Hematopoietic multipotent progenitor cell treated with erythropoietin and hydrocortisone succinate and interleukin-3 and kit ligand, for 17 days (in vitro differentiated cells): ENCODE measurements around the gene FMN1.
"Not testable (repeated sequence)": the region's sequence is repeated elsewhere in the genome, so short reads cannot be mapped to it uniquely, and the experiment has no call there.

Source experiments
- DNase-seq: peaks from one replicate; pipeline ENCODE4 v3.0.0-alpha.2; 2015; ENCODE audit warnings: low spot score

FMN1 gene

GRCh38 chr15:32966512-32966911 lies 228.0 kb downstream of the FMN1 start:
- DNase-seq: no peak

DNA sequence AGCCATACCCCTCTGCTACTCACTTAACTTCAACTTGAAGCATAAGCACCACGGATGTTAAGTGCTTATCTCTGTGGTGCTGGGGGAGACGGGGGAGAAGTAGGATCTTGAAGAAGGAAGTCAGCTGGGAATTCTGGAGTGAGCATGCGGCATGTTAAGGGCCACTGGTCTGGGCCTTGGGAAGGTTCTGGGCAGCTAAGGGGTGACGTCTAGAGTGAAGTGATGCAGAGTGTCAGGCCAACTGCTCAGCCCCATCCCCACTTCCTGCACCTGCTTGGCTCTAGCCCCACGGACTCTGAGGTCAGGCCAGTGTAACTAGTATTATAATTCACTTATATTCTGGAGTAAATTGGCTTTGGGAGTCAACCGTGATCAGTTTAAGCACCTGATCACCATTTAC lies 228.6 kb downstream of the FMN1 start:
- no peak for DNase-seq

DNA sequence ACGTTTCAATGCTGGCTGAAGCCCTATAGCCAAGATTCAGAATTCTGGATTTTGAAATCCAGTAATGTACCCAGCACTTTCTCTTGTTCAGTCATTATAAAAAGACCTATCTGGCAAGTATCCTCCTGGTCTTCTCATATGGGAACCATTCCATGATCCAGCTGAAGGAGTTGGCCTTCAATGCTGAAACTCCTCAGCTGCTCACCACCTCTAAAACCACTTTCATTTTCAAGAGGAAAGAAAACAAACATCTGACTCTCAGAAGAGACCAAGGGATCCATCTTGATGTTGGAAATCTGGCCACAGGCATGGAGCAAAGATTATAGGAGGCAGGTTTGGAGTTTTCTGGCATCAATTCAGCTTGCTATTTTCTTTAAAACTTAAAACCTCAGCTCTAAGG lies 235.4 kb downstream of the FMN1 start:
- DNase-seq: no peak

DNA sequence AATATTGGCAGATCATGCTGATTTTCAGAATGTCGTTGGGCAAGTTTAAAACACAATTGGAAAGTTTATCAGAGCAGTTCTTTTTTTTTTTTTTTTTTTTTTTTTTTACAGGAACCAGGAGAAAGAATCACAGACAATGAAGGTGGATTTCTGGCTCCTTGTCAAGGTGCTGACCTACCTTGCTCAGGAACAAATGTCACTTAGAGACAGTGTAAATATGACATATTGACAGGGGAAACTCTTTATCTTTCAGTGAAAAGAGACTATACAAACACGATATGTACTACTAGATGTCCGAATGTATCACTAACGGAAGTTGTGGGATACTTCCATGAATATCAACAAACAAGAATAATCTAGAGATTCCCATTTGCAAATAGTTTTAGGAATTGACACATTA lies 237.3 kb downstream of the FMN1 start:
- DNase-seq: no peak

GRCh38 chr15:32956711-32957110 lies 237.8 kb downstream of the FMN1 start:
- DNase-seq: no peak

DNA sequence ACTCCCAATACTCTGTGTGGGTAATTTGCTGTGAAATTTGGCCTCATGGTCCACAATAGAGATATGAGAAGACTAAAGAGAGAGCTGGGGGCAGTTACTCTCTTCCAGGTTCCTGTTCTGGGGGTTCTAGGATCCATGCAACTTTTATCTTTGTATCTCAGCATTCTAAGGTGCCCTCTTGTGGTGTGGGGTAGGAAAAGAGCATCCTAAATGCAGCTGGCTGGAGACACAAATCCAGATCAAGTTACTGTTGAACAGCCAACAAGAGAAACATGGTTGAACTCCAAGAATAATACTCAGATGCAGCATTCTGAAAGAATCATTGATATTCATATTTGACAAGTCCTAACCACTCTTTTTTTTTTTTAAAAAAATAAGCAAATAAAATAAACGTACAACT lies 238.5 kb downstream of the FMN1 start:
- no peak for DNase-seq

DNA sequence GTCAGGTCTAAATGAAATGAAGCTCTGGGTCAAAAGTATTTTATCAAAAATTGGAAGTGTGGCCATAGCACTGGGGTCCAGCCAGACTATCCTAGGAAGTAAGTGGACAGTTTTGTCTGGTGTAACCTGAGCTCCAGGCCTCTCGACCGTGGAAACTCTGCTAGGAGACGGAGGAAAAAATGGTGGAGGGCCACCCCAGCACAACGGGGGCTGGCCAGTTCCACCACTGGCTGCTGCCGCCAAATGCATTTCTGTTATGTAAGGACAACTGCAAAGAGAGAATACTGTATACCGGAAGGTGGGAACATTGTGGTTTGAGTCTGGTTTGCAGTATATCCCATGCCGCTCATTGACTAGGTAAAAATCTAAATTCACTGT lies 241.0 kb downstream of the FMN1 start:
- no peak for DNase-seq

GRCh38 chr15:32952901-32953532 lies 241.5 kb downstream of the FMN1 start:
- no peak for DNase-seq

DNA sequence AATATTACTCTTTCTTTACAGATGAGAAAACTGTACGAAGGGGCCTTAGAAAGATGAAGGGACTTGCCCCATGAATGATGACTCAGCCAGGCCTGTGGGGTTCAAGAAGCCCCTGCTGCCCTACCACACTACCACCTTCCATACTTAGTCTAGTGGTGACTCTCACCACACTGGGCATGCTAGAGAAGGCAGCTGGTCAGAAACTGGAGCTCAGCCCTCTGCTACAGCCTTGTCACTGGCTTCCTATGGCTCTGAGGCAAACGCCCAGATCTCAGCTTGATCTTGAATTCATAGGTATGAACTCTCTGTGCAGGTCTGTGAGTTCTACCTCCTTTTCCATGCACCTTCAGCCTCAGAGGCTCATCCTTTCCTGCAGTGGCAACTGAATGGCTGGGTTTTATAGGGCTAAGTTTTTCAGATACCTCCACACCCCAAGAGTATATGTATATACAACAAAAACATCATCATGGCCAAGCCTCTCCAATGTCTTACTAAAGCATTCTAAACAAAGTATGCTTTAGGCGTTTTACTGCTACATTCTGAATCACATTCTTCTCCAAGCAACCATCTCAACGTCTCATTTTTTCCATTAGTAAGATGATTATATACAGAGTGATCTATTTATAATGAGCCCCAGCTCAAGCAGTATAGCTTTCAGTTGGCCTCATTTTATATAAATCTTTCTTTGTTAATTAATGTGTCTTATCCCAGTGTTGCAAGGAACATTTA lies 242.6 kb downstream of the FMN1 start:
- DNase-seq: no peak

- not testable (repeated sequence) for DNase-seq
These were observed 244.5 kb downstream of the FMN1 start for GRCh38 chr15:32950051-32950450.

DNA sequence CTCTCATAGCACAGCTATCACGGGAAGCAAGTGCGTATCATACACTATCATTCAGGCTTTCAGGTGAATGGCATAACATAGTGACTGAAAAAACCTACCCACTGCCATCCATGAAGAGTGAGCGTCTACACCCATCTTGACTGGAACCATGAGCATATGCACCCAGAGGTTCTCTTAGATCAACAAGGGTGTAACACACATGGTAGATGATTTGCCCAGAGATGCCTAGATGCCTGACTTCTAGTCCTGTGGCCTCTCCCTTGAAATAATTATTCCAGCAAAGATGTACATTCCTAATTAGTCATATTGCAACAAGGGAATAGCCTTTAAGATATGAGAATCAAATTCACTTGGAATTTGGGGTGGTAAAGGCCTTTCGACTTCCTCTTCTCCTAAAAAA lies 248.3 kb downstream of the FMN1 start:
- no peak for DNase-seq

DNA sequence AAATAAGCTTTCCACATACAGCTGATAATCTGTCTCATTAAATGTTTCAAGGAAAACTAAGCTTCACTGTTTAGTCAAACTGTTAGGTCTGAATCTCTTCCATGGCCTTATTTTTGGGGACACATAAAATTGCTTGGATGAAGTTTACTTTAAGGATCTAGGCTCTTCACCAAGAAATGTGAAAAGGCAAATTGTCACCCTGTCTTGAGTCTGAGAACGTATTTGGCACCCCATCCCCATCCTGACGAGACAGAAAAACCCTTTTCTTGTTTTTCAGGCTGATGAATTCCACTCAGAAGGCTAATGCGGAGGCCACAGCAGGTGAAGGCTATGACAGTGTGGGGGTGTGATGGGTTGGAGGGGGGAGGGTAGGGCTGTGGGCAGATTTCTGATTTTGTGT lies 250.1 kb downstream of the FMN1 start:
- DNase-seq: no peak

- DNase-seq: no peak
These were observed 250.8 kb downstream of the FMN1 start for GRCh38 chr15:32943711-32944110.

GRCh38 chr15:32942401-32942841 lies 252.1 kb downstream of the FMN1 start:
- no peak for DNase-seq

DNA sequence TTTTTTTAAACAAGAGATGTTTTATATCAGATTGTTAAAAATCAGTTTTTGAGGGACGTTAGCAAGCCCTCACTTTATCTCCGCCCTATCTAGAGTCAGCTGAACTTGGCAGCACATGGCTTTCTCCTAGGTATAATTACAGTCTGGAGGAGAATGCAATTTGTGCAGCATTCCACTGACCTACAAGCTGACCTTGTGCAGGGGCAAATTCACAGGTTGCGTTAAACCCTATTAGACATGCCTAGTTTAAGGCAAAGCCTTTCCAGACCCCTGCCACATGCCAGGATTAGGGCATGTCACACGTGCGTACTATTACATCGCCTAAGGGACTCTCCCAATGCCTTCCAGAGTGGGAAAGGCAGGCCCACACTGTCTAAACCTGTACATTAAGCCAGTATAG lies 252.7 kb downstream of the FMN1 start:
- no peak for DNase-seq

- no peak for DNase-seq
These were observed 257.5 kb downstream of the FMN1 start for GRCh38 chr15:32936976-32937375.

DNA sequence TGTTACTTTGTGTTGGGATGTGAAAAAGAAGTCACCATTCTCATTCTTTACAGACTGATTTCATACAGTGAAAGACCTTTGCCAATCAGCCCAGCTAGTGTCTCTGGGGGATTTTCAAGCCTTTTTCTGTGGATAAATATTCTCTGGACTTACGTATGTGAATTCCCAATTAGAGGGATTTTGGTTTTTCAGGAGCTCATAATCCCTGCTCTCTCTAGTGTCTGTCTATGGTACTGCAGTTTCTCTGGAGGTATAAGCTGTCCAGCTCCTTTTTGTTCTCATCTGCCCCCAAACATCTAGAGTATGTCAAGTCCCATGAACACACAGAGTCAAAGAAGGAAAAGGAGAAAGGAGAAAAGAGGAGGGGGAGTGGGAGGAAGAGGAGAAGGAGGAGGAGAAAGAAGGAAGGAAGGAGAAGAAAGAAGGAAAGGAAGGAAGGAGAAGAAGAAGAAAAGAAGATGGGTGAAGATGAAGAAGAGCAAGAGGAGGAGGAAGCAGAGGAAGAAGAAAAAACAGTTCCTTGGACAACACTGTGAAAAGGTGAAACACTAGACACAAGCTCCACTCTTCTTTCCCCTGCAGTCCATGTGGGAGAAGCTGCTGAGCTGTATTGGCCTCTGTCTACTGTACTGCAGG lies 258.1 kb downstream of the FMN1 start:
- no peak for DNase-seq

GRCh38 chr15:32935139-32935538 lies 259.4 kb downstream of the FMN1 start:
- DNase-seq: no peak

- DNase-seq: no peak
These were observed 261.3 kb downstream of the FMN1 start for GRCh38 chr15:32933236-32933635.

DNA sequence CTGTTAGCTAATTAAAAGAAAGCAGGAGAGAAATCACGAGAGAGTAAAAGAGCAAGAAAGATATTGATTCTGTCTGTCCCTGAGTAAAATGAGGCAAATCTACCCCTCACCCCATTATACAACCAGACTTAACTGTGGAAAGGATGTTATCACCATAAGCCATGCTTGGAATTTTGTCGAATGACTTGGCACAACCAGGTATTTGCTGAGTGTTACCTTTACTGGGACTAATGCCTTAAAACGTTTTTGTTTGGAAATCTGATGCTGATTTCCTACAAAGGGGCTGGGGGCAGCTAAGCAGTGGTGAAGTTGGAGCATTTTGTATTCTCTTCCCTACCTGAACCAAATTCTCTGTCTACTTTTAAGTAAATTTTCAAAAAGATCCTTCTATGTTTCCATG lies 265.6 kb downstream of the FMN1 start:
- no peak for DNase-seq

DNA sequence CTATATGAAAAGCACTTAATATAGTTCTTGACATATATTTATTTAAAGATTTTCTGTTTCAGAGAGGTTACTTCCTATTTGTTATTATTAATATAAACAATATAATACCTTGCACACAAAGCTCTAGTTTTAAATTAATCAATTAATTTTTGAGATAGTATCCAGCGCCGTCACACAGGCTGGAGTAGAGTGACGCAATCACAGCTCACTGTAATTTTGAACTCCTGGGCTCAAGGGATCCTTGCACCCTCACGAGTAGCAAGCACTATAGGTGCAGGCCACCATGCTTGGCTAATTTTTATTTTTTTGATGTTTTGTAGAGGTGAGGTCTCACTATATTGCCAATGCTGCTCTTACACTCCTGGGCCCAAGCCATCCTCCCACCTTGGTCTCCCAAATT lies 267.4 kb downstream of the FMN1 start:
- no peak for DNase-seq

- no peak for DNase-seq
These were observed 271.3 kb downstream of the FMN1 start for GRCh38 chr15:32923176-32923575.

GRCh38 chr15:32922541-32922940 lies 272.0 kb downstream of the FMN1 start:
- no peak for DNase-seq
